H1 (cell line): Measurements from ENCODE around the gene TNN. TPM values are rescaled to one million over a fixed set of nuclear protein-coding genes. Genes with fewer than 3 reads are reported as not detected.

Experiments
- CTCF ChIA-PET: fragments of 300-600 bp; sonication (Branson Sonifier 250); formaldehyde crosslinking; loops from one replicate; lab custom pipeline; 2021; ENCODE audit not compliant: partially characterized antibody; lab: Charles Lee
- POLR2A ChIA-PET: fragments of 300-600 bp; sonication (Branson Sonifier 250); formaldehyde crosslinking; loops from one replicate; lab custom pipeline; 2021; ENCODE audit warnings: inconsistent platforms; ENCODE audit not compliant: partially characterized antibody; lab: Charles Lee
- DNase-seq, 2 experiments: peaks; one replicate each; pipeline versions ENCODE4 v3.0.0 to v3.0.0-alpha.2; 2010 to 2022; ENCODE audit warnings: low spot score in 2 of 2, low read depth in 1 of 2, mixed read lengths in 1 of 2
- FAIRE-seq: peaks from 2 replicates; lab custom pipeline; 2011; peaks lifted over from hg19 to GRCh38; lab: Jason Lieb, UNC
- H2AFZ ChIP-seq: 2 replicates; pipeline ENCODE4 v1.8.1; 2012; ENCODE audit warnings: low read length, inconsistent platforms
- H2AK5ac ChIP-seq: 2 replicates; pipeline ENCODE4 v1.6.1; 2013; ENCODE audit warnings: low read depth, low read length
- H2BK120ac ChIP-seq: replicated peaks from 2 replicates; pipeline ENCODE3; 2013; ENCODE audit warnings: low read depth, low read length, inconsistent platforms
- H2BK12ac ChIP-seq: 2 replicates; pipeline ENCODE4 v1.6.1; 2013; ENCODE audit warnings: low read depth, low read length
- H2BK15ac ChIP-seq: 2 replicates; pipeline ENCODE4 v1.6.1; 2013; ENCODE audit warnings: low read length
- H2BK20ac ChIP-seq: 2 replicates; pipeline ENCODE4 v1.6.1; 2013; ENCODE audit warnings: low read length
- H2BK5ac ChIP-seq: 2 replicates; pipeline ENCODE4 v1.6.1; 2013; ENCODE audit warnings: low read depth, low read length
- H3K14ac ChIP-seq: 2 replicates; pipeline ENCODE4 v1.6.1; 2013; ENCODE audit warnings: inconsistent platforms; ENCODE audit not compliant: insufficient read length
- H3K18ac ChIP-seq: 2 replicates; pipeline ENCODE4 v1.6.1; 2013; ENCODE audit warnings: low read length; ENCODE audit errors: extremely low read depth
- H3K23ac ChIP-seq: 2 replicates; pipeline ENCODE4 v1.6.1; 2013; ENCODE audit warnings: inconsistent platforms; ENCODE audit not compliant: insufficient read length
- H3K23me2 ChIP-seq: 2 replicates; pipeline ENCODE4 v1.6.1; 2013; ENCODE audit warnings: low read depth, low read length
- H3K27ac ChIP-seq: 2 replicates; pipeline ENCODE4 v1.6.1; 2011; ENCODE audit warnings: low read depth, low read length, inconsistent platforms
- H3K27me3 ChIP-seq, 4 experiments: replicated peaks in 1 of 4; 1 replicate in 1 of 4; 2 replicates in 3 of 4; pipeline versions ENCODE4 v1.6.1 to v1.8.1; 2011 to 2013; ENCODE audit warnings: low read length in 3 of 4, mild to moderate bottlenecking in 3 of 4, inconsistent platforms in 2 of 4, mixed read lengths in 2 of 4, moderate library complexity in 1 of 4; ENCODE audit not compliant: control insufficient read depth in 3 of 4, insufficient read depth in 3 of 4; ENCODE audit errors: extremely low read depth in 1 of 4
- H3K36me3 ChIP-seq, 4 experiments: 2 replicates each; pipeline versions ENCODE4 v1.6.1 to v1.8.1; 2011 to 2013; ENCODE audit warnings: mild to moderate bottlenecking in 4 of 4, low read length in 3 of 4, moderate library complexity in 2 of 4, control low read depth in 1 of 4, inconsistent platforms in 1 of 4; ENCODE audit not compliant: insufficient read depth in 4 of 4, control insufficient read depth in 2 of 4
- H3K4ac ChIP-seq: replicated peaks from 2 replicates; pipeline ENCODE3; 2013; ENCODE audit warnings: low read length, low read depth, mixed read lengths, inconsistent platforms; ENCODE audit not compliant: insufficient read length
- H3K4me1 ChIP-seq, 4 experiments: replicated peaks in 1 of 4; 1 replicate in 1 of 4; 2 replicates in 3 of 4; pipeline versions ENCODE4 v1.6.1 to v1.8.1; 2011 to 2013; ENCODE audit warnings: low read length in 3 of 4, inconsistent platforms in 2 of 4, mixed read lengths in 1 of 4; ENCODE audit not compliant: insufficient read depth in 4 of 4, control insufficient read depth in 3 of 4
- H3K4me2 ChIP-seq, 2 experiments: 2 replicates each; pipeline versions ENCODE4 v1.6.1 to v1.8.1; 2011 to 2013; ENCODE audit warnings: low read depth in 2 of 2, low read length in 2 of 2, control low read depth in 1 of 2, inconsistent platforms in 1 of 2, mild to moderate bottlenecking in 1 of 2; ENCODE audit not compliant: insufficient read depth in 1 of 2
- H3K4me3 ChIP-seq, 4 experiments: fragments of 200-600, 300-600 bp in 1 of 4; sonication (generic), shearing (Covaris generic), sonication (Bioruptor Twin) in 1 of 4; 2 replicates each; pipeline versions ENCODE4 v1.5.1 to v1.8.1; 2011 to 2016; ENCODE audit warnings: low read length in 4 of 4, low read depth in 3 of 4, control low read depth in 2 of 4, inconsistent platforms in 2 of 4, mild to moderate bottlenecking in 2 of 4, mixed read lengths in 1 of 4, moderate library complexity in 1 of 4; ENCODE audit not compliant: insufficient read depth in 2 of 4; ENCODE audit errors: extremely low read depth in 1 of 4
- H3K56ac ChIP-seq: replicated peaks from 2 replicates; pipeline ENCODE3; 2013; ENCODE audit warnings: low read depth, mild to moderate bottlenecking, mixed read lengths, low read length, inconsistent platforms; ENCODE audit not compliant: insufficient read length
- H3K79me1 ChIP-seq: 2 replicates; pipeline ENCODE4 v1.6.1; 2013; ENCODE audit warnings: low read depth, low read length, control low read depth
- H3K79me2 ChIP-seq, 2 experiments: 2 replicates each; pipeline versions ENCODE4 v1.6.1 to v1.8.1; 2012 to 2013; ENCODE audit warnings: low read length in 2 of 2, mild to moderate bottlenecking in 2 of 2, inconsistent platforms in 1 of 2; ENCODE audit not compliant: insufficient read depth in 2 of 2, control insufficient read depth in 1 of 2
- H3K9ac ChIP-seq, 4 experiments: replicated peaks in 1 of 4; 1 replicate in 1 of 4; 2 replicates in 3 of 4; pipeline versions ENCODE4 v1.6.1 to v1.8.1; 2011 to 2013; ENCODE audit warnings: low read depth in 3 of 4, low read length in 3 of 4, control low read depth in 2 of 4, mild to moderate bottlenecking in 2 of 4, moderate library complexity in 2 of 4, inconsistent platforms in 1 of 4; ENCODE audit errors: extremely low read depth in 1 of 4
- H3K9me3 ChIP-seq, 2 experiments: 2 replicates each; pipeline versions ENCODE4 v1.6.1 to v1.8.1; 2012 to 2013; ENCODE audit warnings: mild to moderate bottlenecking in 2 of 2, moderate library complexity in 2 of 2, control low read depth in 1 of 2, inconsistent platforms in 1 of 2, low read depth in 1 of 2, low read length in 1 of 2, mixed read lengths in 1 of 2; ENCODE audit not compliant: insufficient read depth in 2 of 2
- H4K20me1 ChIP-seq, 2 experiments: replicated peaks in 1 of 2; 2 replicates each; pipeline versions ENCODE3 to v1.8.1; 2011 to 2013; ENCODE audit warnings: inconsistent platforms in 2 of 2, low read length in 2 of 2, mild to moderate bottlenecking in 1 of 2; ENCODE audit not compliant: insufficient read depth in 2 of 2, control insufficient read depth in 1 of 2
- H4K5ac ChIP-seq: 2 replicates; pipeline ENCODE4 v1.6.1; 2013; ENCODE audit warnings: low read length, low read depth, mixed read lengths, inconsistent platforms; ENCODE audit not compliant: insufficient read length
- H4K8ac ChIP-seq: 2 replicates; pipeline ENCODE4 v1.8.0; 2013; ENCODE audit warnings: mild to moderate bottlenecking, moderate library complexity, low read length, inconsistent platforms; ENCODE audit not compliant: insufficient read depth; ENCODE audit errors: extremely low read depth
- H4K91ac ChIP-seq: replicated peaks from 2 replicates; pipeline ENCODE3; 2013; ENCODE audit warnings: low read length, mixed read lengths, inconsistent platforms; ENCODE audit not compliant: insufficient read length
- ASH2L ChIP-seq: fragments of 200-600, 300-600 bp; sonication (generic); IDR thresholded peaks from one replicate; pipeline ENCODE4 v1.7.1; 2017; ENCODE audit warnings: low read length
- CTBP2 ChIP-seq: IDR thresholded peaks from 2 replicates; pipeline ENCODE4 v1.7.0; 2011; ENCODE audit warnings: borderline replicate concordance, mild to moderate bottlenecking, moderate library complexity, mixed read lengths, low read length; ENCODE audit not compliant: insufficient read depth, insufficient read length
- JUN ChIP-seq: IDR thresholded peaks from 2 replicates; pipeline ENCODE4 v1.6.1; 2011; ENCODE audit warnings: low read depth, mild to moderate bottlenecking, improper control_type of control experiment, low read length
- SIN3A ChIP-seq, 2 experiments: IDR thresholded peaks in 1 of 2; conservative IDR thresholded peaks in 1 of 2; 2 replicates each; pipeline ENCODE4 v1.6.1; 2011 to 2012; ENCODE audit warnings: low read length in 2 of 2, improper control_type of control experiment in 1 of 2, low read depth in 1 of 2, mild to moderate bottlenecking in 1 of 2
- SP4 ChIP-seq: IDR thresholded peaks from 2 replicates; pipeline ENCODE4 v1.6.1; 2012; ENCODE audit warnings: low read length, inconsistent platforms
- WGBS, 2 experiments: shearing (Covaris generic) in 1 of 2; methylation state at CpG; one replicate each; pipeline versions ENCODE4 v1.1.6 to v1.1.7; 2013 to 2015; ENCODE audit warnings: low lambda C conversion rate in 2 of 2, mixed read lengths in 2 of 2, inconsistent platforms in 1 of 2, low coverage in 1 of 2, missing lambda C conversion rate in 1 of 2; ENCODE audit not compliant: insufficient replicate concordance in 2 of 2, insufficient coverage in 1 of 2, insufficient read length in 1 of 2; ENCODE audit errors: extremely low coverage in 1 of 2, missing lambda C conversion rate in 1 of 2; 5-methylcytosine and 5-hydroxymethylcytosine counted together
- polyA plus RNA-seq, 7 experiments: library from polyadenylated mRNA; depleted of rRNA in 3 of 7; stranded (reverse) in 5 of 7; unstranded in 2 of 7; fragments of >200 nt in 5 of 7; fragments of 200-250 nt in 2 of 7; gene quantifications; 1 replicate in 5 of 7; 2 replicates in 1 of 7; 4 replicates in 1 of 7; pipeline versions ENCODE4 v1.2.1 to v1.2.3, GENCODE V29; 2011 to 2013; ENCODE audit warnings: missing spikeins in 2 of 7, mixed read lengths in 2 of 7
- total RNA-seq: library from RNA; stranded (reverse); fragmentation: NEBNext Ultra II Directional; extraction: Animal tissue kit (Norgen Biotek cat#: 25700); gene quantifications from 2 replicates; pipeline ENCODE4 v1.2.1, GENCODE V29; 2021
- TF ChIP-seq, protein P1 (sequence below): IDR thresholded peaks from 2 replicates; pipeline ENCODE4 v1.6.1; 2012; ENCODE audit warnings: inconsistent platforms
- TF ChIP-seq, protein P2 (sequence below): IDR thresholded peaks from 2 replicates; pipeline ENCODE4 v1.6.1; 2011; ENCODE audit warnings: low read length, improper control_type of control experiment

The TNN gene
- total and polyA plus RNA-seq, 2 of the 8 experiments (the other 6 are each of a cell fraction or from before 2014, with no cell fraction given): 0.21 to 0.30 TPM

DNA sequence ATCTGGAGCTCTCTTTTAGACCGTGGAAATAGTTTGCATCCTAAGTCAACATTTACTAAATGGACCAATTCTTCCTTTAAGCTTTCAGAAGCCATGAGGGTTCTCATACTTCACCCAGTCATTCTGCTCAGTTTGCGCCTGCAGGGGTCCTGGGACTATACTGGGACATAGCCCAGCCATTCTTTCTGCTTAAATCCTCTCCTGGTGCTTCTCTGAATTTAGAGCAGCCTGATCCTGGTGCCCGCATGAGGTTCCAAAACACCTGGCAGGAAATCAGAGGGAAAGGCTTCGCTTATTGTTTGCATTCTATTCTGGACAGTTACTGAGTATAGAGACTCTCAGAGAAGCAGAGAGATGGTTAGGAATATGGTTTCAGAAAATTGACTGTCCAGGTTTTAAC, 27.0 kb downstream of the TNN start:
- H3K23me2 ChIP-seq: no peaks in the 10 kb centered on the region

More for the DNA sequence above, 27.0 kb downstream of the TNN start:
- Histone ChIP-seq H3K4me1 (no peaks in the 10 kb centered on the region), H2BK15ac (no peak overlapping the region), H3K27ac (no peak overlapping the region), H3K36me3 (no peaks in the 10 kb centered on the region), H3K4ac (no peak overlapping the region), H3K4me3 (no peak overlapping the region), H4K91ac (no peak overlapping the region), H3K79me1 (no peaks in the 10 kb centered on the region), H3K4me2 (no peak overlapping the region), H3K79me2 (no peaks in the 10 kb centered on the region), H4K5ac (no peak overlapping the region), H3K9ac (no peak overlapping the region), H3K27me3 (no peaks in the 10 kb centered on the region; a peak in 1 of 7 replicates), H3K14ac (no peak overlapping the region)
- POLR2A ChIA-PET: no interaction called here
- WGBS, 2 experiments: 83% methylated on average over 4 of the region's 4 CpGs; no CpG with 5 or more reads in 1 of the 2 experiments
- TF ChIP-seq, protein P1, sequence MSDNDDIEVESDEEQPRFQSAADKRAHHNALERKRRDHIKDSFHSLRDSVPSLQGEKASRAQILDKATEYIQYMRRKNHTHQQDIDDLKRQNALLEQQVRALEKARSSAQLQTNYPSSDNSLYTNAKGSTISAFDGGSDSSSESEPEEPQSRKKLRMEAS: no peak
- TF ChIP-seq SIN3A (conservative IDR thresholded peaks at IDR 0.05 in 1 of 2, IDR thresholded peaks at IDR 0.05 in 1 of 2; ENCODE audit: low read depth in 1 of 2, low read length in 2 of 2) (no peak), SP4 (no peak), ASH2L (no peak), JUN (no peak), CTBP2 (no peak)
- TF ChIP-seq, protein P2, sequence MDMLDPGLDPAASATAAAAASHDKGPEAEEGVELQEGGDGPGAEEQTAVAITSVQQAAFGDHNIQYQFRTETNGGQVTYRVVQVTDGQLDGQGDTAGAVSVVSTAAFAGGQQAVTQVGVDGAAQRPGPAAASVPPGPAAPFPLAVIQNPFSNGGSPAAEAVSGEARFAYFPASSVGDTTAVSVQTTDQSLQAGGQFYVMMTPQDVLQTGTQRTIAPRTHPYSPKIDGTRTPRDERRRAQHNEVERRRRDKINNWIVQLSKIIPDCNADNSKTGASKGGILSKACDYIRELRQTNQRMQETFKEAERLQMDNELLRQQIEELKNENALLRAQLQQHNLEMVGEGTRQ: no peak
- TF ChIP-seq, all 59 proteins: peak for 0
- FAIRE-seq: no peak
- no peak overlapping the region for H2BK120ac ChIP-seq
- no peak overlapping the region for H3K23ac ChIP-seq
- H4K20me1 ChIP-seq: no peaks in the 10 kb centered on the region
- H3K9me3 ChIP-seq: no peaks in the 10 kb centered on the region
- DNase-seq: no peak
- no peak overlapping the region for H3K56ac ChIP-seq
- no peak overlapping the region for H3K18ac ChIP-seq
- no peak overlapping the region for H4K8ac ChIP-seq
- no peak overlapping the region for H2BK5ac ChIP-seq
- no peak overlapping the region for H2BK20ac ChIP-seq
- H2BK12ac ChIP-seq: no peak overlapping the region
- no peak overlapping the region for H2AK5ac ChIP-seq
- no peak overlapping the region for H2AFZ ChIP-seq
- CTCF ChIA-PET: interaction anchor here (0.6 to 1.6 kb wide), 3 partner anchors 9 to 1026 kb away, joined by 3 to 4 read pairs (median 4); no protein-coding TSS in a partner anchor
